ENCODE results near the gene HMGA1.

The HMGA1 gene

GRCh38 chr6:34223956-34224940 is 12.4 kb upstream of the HMGA1 start:
- in situ Hi-C loops (cut with MboI; ENCODE audit: low sequenced_read_pairs), result no loop called here

- in situ Hi-C loops (cut with MboI; ENCODE audit: low sequenced_read_pairs), result no loop called here
Measured at GRCh38 chr6:34225551-34225950, 11.1 kb upstream of the HMGA1 start.

- in situ Hi-C loops (cut with MboI; ENCODE audit: low sequenced_read_pairs), result no loop called here
Measured at GRCh38 chr6:34226066-34226465, 10.6 kb upstream of the HMGA1 start.

GRCh38 chr6:34226731-34227586 is 9.7 kb upstream of the HMGA1 start:
- in situ Hi-C loops (cut with MboI; ENCODE audit: low sequenced_read_pairs), result no loop called here

- in situ Hi-C loops (cut with MboI; ENCODE audit: low sequenced_read_pairs), result no loop called here
Measured at GRCh38 chr6:34227761-34228421, 8.8 kb upstream of the HMGA1 start.

- in situ Hi-C loops (cut with MboI; ENCODE audit: low sequenced_read_pairs), result no loop called here
Measured at GRCh38 chr6:34229877-34230276, 6.8 kb upstream of the HMGA1 start.

GRCh38 chr6:34230653-34231371 is 5.9 kb upstream of the HMGA1 start:
- in situ Hi-C loops (cut with MboI; ENCODE audit: low sequenced_read_pairs), result no loop called here

GRCh38 chr6:34231566-34232336 is 4.9 kb upstream of the HMGA1 start:
- in situ Hi-C loops (cut with MboI; ENCODE audit: low sequenced_read_pairs), result no loop called here

- in situ Hi-C loops (cut with MboI; ENCODE audit: low sequenced_read_pairs), result no loop called here
Measured at GRCh38 chr6:34232901-34233300, 3.8 kb upstream of the HMGA1 start.

- in situ Hi-C loops (cut with MboI; ENCODE audit: low sequenced_read_pairs), result no loop called here
Measured at GRCh38 chr6:34233867-34234266, 2.8 kb upstream of the HMGA1 start.

- in situ Hi-C loops (cut with MboI; ENCODE audit: low sequenced_read_pairs), result no loop called here
Measured at GRCh38 chr6:34234667-34235306, 1.9 kb upstream of the HMGA1 start.

- in situ Hi-C loops (cut with MboI; ENCODE audit: low sequenced_read_pairs), result no loop called here
Measured at GRCh38 chr6:34235307-34236130, 1.2 kb upstream of the HMGA1 start.

GRCh38 chr6:34236131-34236442 is 586 bp upstream of the HMGA1 start:
- in situ Hi-C loops (cut with MboI; ENCODE audit: low sequenced_read_pairs), result no loop called here

GRCh38 chr6:34237316-34237721 is 646 bp downstream of the HMGA1 start:
- in situ Hi-C loops (cut with MboI; ENCODE audit: low sequenced_read_pairs), result no loop called here

- in situ Hi-C loops (cut with MboI; ENCODE audit: low sequenced_read_pairs), result no loop called here
Measured at GRCh38 chr6:34237722-34238584, 1.3 kb downstream of the HMGA1 start.

GRCh38 chr6:34238585-34239499 is 2.2 kb downstream of the HMGA1 start:
- in situ Hi-C loops (cut with MboI; ENCODE audit: low sequenced_read_pairs), result no loop called here

GRCh38 chr6:34239500-34239825 is 2.8 kb downstream of the HMGA1 start:
- in situ Hi-C loops (cut with MboI; ENCODE audit: low sequenced_read_pairs), result no loop called here
